GM10847 (cell line): ENCODE data around the gene NGEF.

Source experiments
- POLR2A ChIP-seq: IDR thresholded peaks from 2 replicates; pipeline ENCODE4 v1.6.1; 2011; ENCODE audit not compliant: insufficient read length; ENCODE audit errors: extremely low read depth

Gene NGEF, protein sequence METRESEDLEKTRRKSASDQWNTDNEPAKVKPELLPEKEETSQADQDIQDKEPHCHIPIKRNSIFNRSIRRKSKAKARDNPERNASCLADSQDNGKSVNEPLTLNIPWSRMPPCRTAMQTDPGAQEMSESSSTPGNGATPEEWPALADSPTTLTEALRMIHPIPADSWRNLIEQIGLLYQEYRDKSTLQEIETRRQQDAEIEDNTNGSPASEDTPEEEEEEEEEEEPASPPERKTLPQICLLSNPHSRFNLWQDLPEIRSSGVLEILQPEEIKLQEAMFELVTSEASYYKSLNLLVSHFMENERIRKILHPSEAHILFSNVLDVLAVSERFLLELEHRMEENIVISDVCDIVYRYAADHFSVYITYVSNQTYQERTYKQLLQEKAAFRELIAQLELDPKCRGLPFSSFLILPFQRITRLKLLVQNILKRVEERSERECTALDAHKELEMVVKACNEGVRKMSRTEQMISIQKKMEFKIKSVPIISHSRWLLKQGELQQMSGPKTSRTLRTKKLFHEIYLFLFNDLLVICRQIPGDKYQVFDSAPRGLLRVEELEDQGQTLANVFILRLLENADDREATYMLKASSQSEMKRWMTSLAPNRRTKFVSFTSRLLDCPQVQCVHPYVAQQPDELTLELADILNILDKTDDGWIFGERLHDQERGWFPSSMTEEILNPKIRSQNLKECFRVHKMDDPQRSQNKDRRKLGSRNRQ

DNA sequence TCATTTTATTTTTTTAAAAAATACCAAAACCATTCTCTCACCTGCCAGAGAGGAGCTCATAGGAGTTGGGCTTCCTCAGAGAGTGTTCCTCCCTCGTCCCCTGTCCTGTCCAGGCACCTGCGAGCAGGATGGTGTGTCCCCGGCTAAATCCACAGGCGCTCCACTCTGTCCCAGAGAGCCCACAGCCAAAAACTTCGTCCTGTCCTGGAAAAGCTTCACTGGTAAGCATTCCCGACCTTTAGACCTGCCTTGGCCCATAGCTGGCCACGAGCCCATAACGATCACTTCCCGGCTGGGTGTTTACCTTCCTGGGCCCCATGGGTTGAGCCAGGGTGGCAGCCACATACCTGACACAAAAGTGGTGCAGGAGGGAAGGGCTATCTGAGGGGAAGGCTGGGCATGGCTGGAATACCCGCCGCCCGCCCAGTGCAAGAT, at the start of gene NGEF:
TSS of gene NGEF (minus strand) at position 230 of the 435 bp plus-strand sequence. CDS start 38,366 bp downstream, outside the sequence.
- TF ChIP-seq POLR2A, result no peak

DNA sequence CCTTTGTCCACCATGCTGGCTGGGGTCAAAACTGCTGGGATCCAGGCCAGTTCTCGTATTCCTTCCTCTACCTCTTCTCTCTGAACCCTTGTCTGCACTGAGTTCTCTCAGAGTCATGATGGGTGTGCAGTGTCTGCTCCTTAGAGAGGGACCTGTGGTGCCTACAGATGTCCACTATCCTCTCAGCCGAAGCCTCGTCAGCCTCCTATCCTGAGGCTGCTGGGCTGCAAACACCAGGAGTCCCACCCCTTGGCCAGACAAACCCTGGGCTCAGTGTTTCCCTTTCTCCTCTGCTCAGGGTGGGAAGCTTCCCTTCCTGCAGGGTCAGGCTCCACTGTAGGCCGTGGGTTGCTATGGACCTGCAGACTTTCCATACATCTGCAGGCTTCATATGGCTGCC, 49.4 kb upstream of the NGEF start:
- TF ChIP-seq POLR2A, result no peak

DNA sequence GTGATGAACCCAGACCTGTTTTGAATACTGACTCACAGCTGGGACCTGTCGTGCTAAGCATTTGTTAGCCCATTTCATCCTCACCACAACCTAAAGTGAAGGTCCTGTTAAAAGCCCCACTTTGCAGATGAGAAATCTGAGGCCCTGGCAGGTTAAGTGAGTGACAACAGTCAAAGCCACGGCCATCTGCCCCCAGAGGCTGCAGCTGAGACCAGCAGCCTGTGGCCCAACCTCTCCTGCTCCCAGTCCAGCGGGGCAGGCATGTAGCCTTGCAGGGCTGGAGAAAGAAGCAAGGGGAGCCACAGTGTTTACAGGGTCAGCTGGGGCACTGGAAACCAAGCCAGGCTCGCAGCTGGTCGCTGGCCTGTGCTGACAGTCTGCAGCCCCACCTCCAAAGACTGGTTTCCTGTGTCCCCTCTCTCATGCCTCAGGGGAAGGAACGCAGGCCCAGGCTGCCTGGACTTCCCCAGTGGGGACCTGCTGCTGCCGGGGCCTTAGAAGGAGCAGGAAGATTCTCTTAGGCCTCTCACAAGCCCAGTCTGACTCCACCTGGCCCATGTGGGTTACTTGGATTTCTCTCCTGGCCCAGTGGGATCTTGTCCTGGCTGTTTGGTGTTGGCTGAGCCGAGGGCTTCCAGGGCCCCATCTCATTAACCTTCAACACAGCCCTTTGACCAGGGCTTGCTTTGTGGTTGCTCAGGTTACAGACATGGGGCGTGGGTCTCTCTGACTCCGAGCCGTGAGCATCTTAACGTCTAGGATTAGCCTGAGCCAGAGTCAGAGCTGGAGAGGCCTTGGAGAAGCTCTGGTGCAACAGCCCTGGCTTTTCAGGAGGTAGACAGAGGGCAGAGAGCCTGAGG, 48.8 kb upstream of the NGEF start:
- no peak for TF ChIP-seq POLR2A

DNA sequence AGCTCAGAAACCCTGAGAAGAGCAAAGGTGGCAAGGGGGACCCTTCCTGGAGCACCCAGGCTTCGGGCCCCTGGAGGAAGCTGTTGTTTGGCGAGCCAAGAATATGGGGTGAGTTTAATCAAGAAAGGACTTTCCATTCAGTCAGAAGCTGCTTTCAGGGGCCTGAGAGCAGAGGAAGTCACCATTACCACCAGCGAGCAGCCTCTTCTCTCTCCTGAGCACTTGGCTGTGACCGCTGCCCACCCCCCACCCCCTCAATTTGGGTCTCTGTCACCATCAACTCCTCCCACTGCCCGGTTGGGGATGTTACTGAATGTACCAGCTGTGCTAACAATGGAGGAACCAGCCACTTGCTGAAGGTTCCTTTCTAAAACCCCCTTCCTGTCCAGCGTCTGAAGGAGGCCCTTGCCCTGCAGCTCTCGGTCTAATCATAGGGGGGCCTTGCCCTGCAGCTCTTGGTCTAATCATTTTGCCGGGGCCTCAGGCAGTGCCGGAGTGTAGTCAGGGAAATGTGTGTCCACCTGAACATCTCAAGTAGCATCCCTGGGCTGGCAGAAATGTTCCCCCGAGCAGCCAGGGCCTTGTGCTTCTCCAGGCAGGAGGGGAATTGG, 48.0 kb upstream of the NGEF start:
- peak; percentile 34 for TF ChIP-seq POLR2A

DNA sequence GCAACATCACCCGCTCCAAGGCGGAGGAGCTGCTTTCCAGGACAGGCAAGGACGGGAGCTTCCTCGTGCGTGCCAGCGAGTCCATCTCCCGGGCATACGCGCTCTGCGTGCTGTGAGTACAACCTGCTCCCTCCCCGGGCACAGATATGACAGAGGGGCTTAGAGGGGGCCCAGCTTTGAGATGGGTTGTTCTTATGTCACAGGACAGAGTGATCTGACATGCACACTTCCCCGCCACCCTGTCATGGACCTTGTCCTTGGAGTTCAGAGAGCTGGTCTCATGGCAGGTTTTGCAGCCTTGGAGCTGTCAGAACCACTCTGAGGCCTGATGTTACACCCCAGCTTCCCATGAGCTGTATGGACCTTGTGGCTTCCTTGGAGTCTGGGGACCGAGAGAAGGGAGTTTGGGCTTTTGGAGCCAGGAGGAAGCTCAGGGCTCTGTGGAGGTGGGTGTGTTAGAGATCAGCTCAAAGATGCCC, 47.5 kb upstream of the NGEF start:
- no peak for TF ChIP-seq POLR2A

DNA sequence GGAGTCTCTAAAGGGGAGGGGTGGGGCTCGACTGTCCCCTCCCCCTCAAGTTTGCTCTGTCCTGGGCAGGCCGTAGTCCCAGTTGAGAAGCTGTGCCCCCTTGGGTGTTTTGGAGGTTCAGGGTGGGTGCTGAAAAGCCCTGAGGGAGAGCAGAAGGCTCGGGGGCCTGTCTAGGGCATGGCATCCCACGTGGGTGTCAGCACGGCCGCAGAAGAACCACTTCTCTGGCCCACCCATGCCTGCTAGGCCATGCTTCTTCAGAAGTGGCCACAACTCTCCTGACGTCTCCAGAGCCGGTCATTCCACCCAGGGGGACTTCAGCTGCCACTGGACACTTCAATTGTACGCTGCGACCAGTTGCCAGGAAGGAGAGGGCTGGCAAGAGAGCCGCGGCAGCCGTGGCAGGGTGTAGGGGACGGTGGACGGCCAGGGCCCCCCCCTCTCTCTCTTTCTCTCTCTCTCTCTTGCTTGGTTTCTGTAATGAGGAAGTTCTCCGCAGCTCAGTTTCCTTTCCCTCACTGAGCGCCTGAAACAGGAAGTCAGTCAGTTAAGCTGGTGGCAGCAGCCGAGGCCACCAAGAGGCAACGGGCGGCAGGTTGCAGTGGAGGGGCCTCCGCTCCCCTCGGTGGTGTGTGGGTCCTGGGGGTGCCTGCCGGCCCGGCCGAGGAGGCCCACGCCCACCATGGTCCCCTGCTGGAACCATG, 46.9 kb upstream of the NGEF start, which contains the start of gene INPP5D:
TSS of gene INPP5D (plus strand) at position 546 of the 704 bp plus-strand sequence. CDS start at position 683, 137 bp downstream.
- TF ChIP-seq POLR2A, result peak; percentile 90

DNA sequence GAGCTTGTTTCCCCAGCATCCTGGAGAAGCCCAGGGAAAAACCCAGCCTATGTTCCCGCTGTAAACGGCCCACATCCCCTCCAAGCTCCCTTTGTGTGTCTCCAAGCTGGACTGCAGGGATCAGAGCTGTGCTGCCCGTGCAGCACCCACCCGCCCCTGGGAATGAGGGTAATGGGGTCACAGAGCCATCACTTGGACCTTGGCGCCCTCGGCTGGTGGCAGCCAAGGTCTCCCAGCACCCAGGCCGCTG, 46.4 kb upstream of the NGEF start:
- no peak for TF ChIP-seq POLR2A

DNA sequence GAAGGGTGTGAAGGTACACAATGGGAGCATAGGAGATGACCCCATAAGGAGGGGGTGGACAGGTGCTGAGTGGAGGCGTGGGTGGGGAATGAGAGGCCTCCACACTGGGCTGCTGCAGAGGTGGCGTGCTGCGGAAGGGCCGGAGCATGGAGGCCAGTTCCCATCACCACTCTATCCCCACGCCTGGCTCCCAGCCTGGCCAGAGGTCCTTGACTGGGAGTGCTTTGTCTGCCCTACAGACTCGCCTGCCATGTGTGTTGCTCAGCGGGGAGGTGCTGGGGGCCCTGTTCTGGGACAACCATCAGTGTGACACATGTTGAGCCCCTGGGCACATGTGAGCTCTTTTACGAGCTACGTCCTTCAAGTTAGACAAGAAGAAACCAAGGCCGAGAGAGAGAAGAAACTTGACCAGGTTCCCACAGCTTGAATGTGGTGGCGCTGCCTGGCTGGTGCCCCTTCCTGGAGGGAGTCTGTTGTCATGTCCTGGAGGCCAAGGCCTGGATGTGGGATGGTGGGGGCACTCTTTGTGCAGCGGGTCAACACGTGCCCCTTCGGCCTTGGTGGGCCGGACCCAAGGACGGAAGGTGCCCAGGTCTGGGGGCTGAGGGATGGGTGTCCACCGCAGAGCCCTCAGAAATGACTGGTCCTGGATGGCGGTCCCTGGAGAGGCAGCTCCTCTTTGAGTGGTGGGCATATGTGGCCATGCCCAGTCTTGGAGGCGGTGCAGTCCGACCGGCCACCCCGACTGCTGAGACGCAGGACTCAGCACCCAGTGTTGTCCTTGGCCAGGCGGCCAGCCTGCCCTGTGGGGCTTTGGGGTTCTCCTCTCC, 45.9 kb upstream of the NGEF start:
- TF ChIP-seq POLR2A, result no peak

DNA sequence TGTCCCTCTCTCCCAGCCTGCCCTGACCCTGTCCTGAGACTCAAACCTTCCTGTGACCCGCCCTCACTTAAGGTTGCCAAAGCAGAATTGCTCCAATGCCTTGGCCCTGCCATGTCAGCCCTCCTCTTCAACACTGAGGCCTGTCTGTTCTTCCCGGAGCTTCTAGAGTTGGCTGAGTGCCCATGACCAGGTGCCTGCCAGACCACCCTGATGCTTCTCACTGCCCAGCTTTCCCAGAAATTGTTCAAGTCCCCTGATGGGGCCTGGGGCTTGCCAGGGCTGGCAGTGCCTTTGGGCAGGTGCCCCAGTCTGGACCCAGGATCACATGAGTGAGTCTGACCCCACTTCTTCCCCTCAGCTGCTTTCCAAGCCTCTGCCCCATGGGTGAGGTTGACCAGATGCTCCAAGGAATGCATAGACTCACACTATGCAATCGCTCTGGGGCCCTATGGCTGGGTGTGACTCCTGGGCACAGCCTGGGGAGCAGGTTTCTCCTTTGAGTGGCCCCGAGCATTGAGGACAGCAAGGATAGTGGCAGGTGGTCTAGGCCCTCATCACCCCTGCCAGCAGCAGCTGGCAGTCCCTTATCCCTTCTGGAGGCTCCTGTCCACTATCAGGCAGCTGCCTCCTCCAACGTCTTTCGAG, 44.0 kb upstream of the NGEF start:
- no peak for TF ChIP-seq POLR2A

DNA sequence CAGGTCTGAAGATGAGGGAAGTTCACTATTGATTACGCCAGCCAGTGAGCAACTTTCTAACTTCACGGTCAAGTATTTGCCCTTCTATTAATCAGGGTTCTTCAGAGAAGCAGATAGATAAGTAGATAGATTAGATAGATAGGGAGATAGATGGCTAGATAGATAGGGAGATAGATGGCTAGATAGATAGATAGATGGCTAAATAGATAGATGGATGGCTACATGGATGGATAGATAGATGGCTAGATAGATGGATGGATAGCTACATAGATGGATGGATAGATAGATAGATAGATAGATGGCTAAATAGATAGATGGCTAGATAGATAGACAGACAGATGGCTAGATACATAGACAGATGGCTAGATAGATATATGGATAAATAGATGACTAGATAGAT, 42.3 kb upstream of the NGEF start:
- no peak for TF ChIP-seq POLR2A

DNA sequence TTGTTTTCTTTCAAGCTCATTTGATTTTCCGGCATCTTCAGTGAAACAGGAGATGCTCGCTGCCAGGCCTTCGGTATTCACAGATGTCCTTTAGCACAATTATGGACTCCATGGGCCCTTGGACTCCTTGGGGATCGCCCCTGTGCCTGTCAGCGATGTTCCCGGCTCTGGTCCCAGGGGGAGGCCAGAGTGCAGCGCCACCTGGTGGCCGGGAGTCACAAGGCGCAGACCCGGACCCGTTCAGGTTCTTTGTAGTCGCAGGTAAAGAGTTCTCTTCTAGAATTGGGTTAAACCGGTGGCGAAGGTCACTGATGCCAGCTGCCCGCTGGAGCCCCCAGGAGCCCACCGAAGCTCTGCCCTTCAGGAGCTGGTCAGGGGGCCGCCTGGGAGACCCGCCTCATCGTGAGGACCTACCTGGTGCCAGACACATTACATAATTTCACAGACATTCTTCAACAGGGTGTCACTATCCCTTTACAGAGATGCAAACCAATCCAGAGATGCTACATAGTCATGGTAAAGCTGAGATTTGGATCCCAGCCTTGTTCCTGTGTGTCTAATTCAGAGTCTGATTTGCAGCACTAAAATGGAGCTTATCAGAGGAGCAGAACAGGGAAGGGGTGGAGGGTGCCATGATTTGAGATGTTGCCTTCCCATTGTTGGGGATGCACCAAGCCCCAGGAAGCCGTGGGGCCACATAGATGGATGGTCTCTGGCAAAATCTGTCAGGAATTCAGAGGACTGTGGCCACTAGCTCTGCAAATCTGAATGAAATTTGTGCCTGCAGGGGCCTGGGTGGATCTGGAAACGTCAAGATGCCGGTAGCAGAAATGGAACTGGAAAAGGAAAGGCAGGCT, 41.1 kb upstream of the NGEF start:
- TF ChIP-seq POLR2A, result no peak
